Endodermal cell (in vitro differentiated cells): Measurements from ENCODE around the gene KIF3B. TPM values are rescaled to one million over a fixed set of nuclear protein-coding genes. Genes with fewer than 3 reads are reported as not detected.
"Not testable (repeated sequence)": the region's sequence is repeated elsewhere in the genome, so short reads cannot be mapped to it uniquely, and the experiment has no call there.

Experiments
- DNase-seq: peaks from one replicate; pipeline ENCODE4 v3.0.0-alpha.2; 2017
- H3K27ac ChIP-seq: 2 replicates; pipeline ENCODE4 v1.5.1; 2013; ENCODE audit warnings: mild to moderate bottlenecking, low read depth, low read length, moderate library complexity
- H3K27me3 ChIP-seq: 2 replicates; pipeline ENCODE4 v1.6.1; 2013; ENCODE audit warnings: mild to moderate bottlenecking, low read length, moderate library complexity; ENCODE audit not compliant: insufficient read depth, control insufficient read depth, poor library complexity, severe bottlenecking
- H3K36me3 ChIP-seq: 2 replicates; pipeline ENCODE4 v1.7.0; 2013; ENCODE audit warnings: mild to moderate bottlenecking, low read length, moderate library complexity; ENCODE audit not compliant: control insufficient read depth, insufficient read depth
- H3K4me1 ChIP-seq: one replicate; pipeline ENCODE4 v1.7.0; 2013; ENCODE audit warnings: low read length; ENCODE audit not compliant: control insufficient read depth, insufficient read depth
- H3K4me3 ChIP-seq: 2 replicates; pipeline ENCODE4 v1.5.1; 2013; ENCODE audit warnings: mild to moderate bottlenecking, low read length, moderate library complexity
- H3K9ac ChIP-seq: 2 replicates; pipeline ENCODE4 v1.6.1; 2013; ENCODE audit warnings: mild to moderate bottlenecking, low read length, moderate library complexity; ENCODE audit not compliant: poor library complexity, severe bottlenecking; ENCODE audit errors: extremely low read depth
- H3K9me3 ChIP-seq: 2 replicates; pipeline ENCODE4 v1.6.1; 2013; ENCODE audit warnings: mild to moderate bottlenecking, low read length, moderate library complexity; ENCODE audit not compliant: control insufficient read depth
- H3K27ac Mint-ChIP-seq: 2 replicates; pipeline ENCODE4 v1.8.0; 2020; ENCODE audit warnings: mixed read lengths
- H3K27me3 Mint-ChIP-seq: 2 replicates; pipeline ENCODE4 v1.8.0; 2021; ENCODE audit warnings: mild to moderate bottlenecking, mixed read lengths; ENCODE audit not compliant: insufficient read depth
- H3K36me3 Mint-ChIP-seq: 2 replicates; pipeline ENCODE4 v1.8.0; 2020; ENCODE audit warnings: low read depth, mixed read lengths
- H3K4me1 Mint-ChIP-seq: 2 replicates; pipeline ENCODE4 v1.8.0; 2020; ENCODE audit warnings: mixed read lengths
- H3K4me3 Mint-ChIP-seq: 2 replicates; pipeline ENCODE4 v1.8.0; 2020; ENCODE audit warnings: mild to moderate bottlenecking, moderate library complexity, mixed read lengths
- H3K9me3 Mint-ChIP-seq: 2 replicates; pipeline ENCODE4 v1.8.0; 2020; ENCODE audit warnings: mild to moderate bottlenecking, mixed read lengths
- WGBS, 2 experiments: methylation state at CpG; one replicate each; pipeline versions ENCODE4 v1.1.5 to v1.1.7; 2013; ENCODE audit warnings: missing lambda C conversion rate in 2 of 2, mixed read lengths in 1 of 2; ENCODE audit not compliant: insufficient coverage in 1 of 2, insufficient read length in 1 of 2; 5-methylcytosine and 5-hydroxymethylcytosine counted together
- total RNA-seq, 2 donors: library from RNA; stranded (reverse); fragmentation: NEBNext Ultra II Directional in 1 of 2; extraction: Animal tissue kit (Norgen Biotek cat#: 25700) in 1 of 2; gene quantifications; 2 replicates in 1 of 2; 3 replicates in 1 of 2; pipeline ENCODE4 v1.2.1, GENCODE V29; 2021
- TF ChIP-seq, protein P1 (sequence below): fragments of 200-600 bp; sonication (generic); conservative IDR thresholded peaks from 2 replicates; pipeline ENCODE4 v1.5.0; 2021; ENCODE audit warnings: antibody characterized with exemption, mild to moderate bottlenecking

Gene KIF3B
- total RNA-seq, 2 donors from 2014 or later, result 31.4 to 41.1 TPM

DNA sequence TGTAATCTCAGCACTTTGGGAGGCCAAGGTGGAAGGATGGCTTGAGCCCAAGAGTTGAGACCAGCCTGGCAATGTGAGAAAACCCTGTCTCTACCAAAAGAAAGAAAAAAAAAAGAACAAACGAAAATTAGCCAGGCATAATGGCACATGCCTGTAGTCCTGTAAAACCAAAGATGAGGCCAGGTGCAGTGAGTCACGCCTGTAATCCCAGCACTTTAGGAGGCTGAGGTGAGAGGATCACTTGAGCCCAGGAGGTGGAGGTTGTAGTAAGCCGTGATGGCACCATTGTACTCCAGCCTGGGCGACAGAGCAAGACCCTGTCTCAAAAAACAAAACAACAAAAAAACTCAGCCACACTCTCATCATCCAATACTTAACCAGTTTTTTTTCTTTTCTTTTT is 32.5 kb upstream of the KIF3B start:
- H3K27me3 ChIP-seq, result no peaks in the 10 kb centered on the region
- H3K9me3 Mint-ChIP-seq, result no peaks in the 10 kb centered on the region
- no peak overlapping the region for H3K9ac ChIP-seq
- H3K36me3 Mint-ChIP-seq, result no peaks in the 10 kb centered on the region
- H3K27ac ChIP-seq, result no peak overlapping the region
- no peaks in the 10 kb centered on the region for H3K36me3 ChIP-seq
- no peak for DNase-seq
- 79 to 97% methylated on average over 2 to 4 of the region's 4 CpGs for WGBS, 2 experiments
- no peak overlapping the region for H3K27ac Mint-ChIP-seq
- H3K9me3 ChIP-seq, result no peaks in the 10 kb centered on the region
- no peaks in the 10 kb centered on the region for H3K27me3 Mint-ChIP-seq
- H3K4me1 Mint-ChIP-seq, result peaks cover 10% of the 10 kb centered on the region
- no peak overlapping the region for H3K4me3 ChIP-seq
- TF ChIP-seq, protein P1, sequence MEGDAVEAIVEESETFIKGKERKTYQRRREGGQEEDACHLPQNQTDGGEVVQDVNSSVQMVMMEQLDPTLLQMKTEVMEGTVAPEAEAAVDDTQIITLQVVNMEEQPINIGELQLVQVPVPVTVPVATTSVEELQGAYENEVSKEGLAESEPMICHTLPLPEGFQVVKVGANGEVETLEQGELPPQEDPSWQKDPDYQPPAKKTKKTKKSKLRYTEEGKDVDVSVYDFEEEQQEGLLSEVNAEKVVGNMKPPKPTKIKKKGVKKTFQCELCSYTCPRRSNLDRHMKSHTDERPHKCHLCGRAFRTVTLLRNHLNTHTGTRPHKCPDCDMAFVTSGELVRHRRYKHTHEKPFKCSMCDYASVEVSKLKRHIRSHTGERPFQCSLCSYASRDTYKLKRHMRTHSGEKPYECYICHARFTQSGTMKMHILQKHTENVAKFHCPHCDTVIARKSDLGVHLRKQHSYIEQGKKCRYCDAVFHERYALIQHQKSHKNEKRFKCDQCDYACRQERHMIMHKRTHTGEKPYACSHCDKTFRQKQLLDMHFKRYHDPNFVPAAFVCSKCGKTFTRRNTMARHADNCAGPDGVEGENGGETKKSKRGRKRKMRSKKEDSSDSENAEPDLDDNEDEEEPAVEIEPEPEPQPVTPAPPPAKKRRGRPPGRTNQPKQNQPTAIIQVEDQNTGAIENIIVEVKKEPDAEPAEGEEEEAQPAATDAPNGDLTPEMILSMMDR, result no peak
- H3K4me1 ChIP-seq, result peaks cover 7% of the 10 kb centered on the region
- no peak overlapping the region for H3K4me3 Mint-ChIP-seq

DNA sequence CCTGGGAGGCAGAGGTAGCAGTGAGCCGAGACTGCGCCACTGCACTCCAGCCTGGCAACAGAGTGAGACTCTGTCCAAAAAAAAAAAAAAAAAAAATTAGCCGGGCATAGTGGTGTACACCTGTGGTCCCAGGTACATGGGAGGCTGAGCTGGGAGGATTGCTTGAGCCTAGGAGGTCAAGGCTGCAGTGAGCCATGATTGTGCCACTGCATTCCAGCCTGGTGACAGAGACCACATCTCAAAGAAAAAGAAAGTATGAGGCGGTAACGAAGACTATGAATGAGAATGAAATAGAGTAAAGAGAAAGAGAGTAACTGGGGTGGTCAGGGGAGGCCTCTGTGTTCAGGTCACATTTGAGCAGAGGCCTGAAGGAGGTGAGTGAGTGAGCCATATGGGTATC is 31.2 kb upstream of the KIF3B start:
- H3K4me1 Mint-ChIP-seq, H3K9ac ChIP-seq, H3K4me1 ChIP-seq, H3K4me3 Mint-ChIP-seq, H3K36me3 ChIP-seq, H3K4me3 ChIP-seq, H3K27me3 ChIP-seq, H3K27ac Mint-ChIP-seq, DNase-seq, H3K9me3 ChIP-seq, H3K36me3 Mint-ChIP-seq, H3K27me3 Mint-ChIP-seq, H3K27ac ChIP-seq, H3K9me3 Mint-ChIP-seq: not testable (repeated sequence)
- WGBS, 2 experiments, result 88 to 92% methylated on average over 2 to 5 of the region's 5 CpGs

DNA sequence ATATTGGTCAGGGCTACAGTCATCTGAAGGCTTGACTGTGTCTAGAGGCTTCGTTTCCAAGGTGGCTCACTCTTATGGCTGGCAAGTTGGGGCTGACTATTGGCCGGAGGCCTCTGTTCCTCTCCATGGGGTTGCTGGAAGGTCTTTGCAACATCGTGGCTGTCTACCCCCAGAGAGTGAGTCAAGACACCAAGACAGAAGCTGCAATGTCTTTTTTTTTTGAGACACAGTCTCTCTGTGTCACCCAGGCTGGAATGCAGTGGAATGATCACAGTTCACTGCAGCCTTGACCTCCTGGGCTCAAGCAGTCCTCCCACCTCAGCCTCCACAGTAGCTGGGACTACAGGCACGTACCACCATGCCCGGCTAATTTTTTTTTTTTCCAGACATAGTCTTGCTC is 29.4 kb upstream of the KIF3B start:
- Mint-ChIP-seq H3K4me1 (no peaks in the 10 kb centered on the region), H3K27ac (no peak overlapping the region)
- WGBS, 2 experiments, result 84 to 94% methylated on average over 4 to 5 of the region's 5 CpGs

More for the DNA sequence above, 29.4 kb upstream of the KIF3B start:
- no peak for DNase-seq
- H3K4me1 ChIP-seq, result no peaks in the 10 kb centered on the region
- H3K36me3 ChIP-seq, result no peaks in the 10 kb centered on the region
- Mint-ChIP-seq H3K9me3 (no peaks in the 10 kb centered on the region), H3K4me3 (no peak overlapping the region), H3K27me3 (no peaks in the 10 kb centered on the region), H3K36me3 (no peaks in the 10 kb centered on the region)
- no peak overlapping the region for H3K4me3 ChIP-seq
- TF ChIP-seq, protein P1, result no peak
- no peak overlapping the region for H3K27ac ChIP-seq
- H3K9me3 ChIP-seq, result no peaks in the 10 kb centered on the region
- H3K9ac ChIP-seq, result no peak overlapping the region
- H3K27me3 ChIP-seq, result no peaks in the 10 kb centered on the region
